DOHH2 (cell line): ENCODE data around the gene MIEF1.

Experiments
- H3F3A ChIP-seq: fragments of 200-600 bp; sonication (generic), shearing (Covaris generic); 2 replicates; pipeline ENCODE4 v1.6.0; 2016; ENCODE audit warnings: antibody characterized with exemption, mild to moderate bottlenecking; ENCODE audit not compliant: control insufficient read depth, insufficient read depth
- H3K27ac ChIP-seq: fragments of 200-600 bp; sonication (generic); 2 replicates; pipeline ENCODE4 v1.5.1; 2014; ENCODE audit warnings: low read depth, mild to moderate bottlenecking, low read length, moderate library complexity
- H3K27me3 ChIP-seq: fragments of 200-600 bp; sonication (generic); 2 replicates; pipeline ENCODE4 v1.6.1; 2014; ENCODE audit warnings: mild to moderate bottlenecking, low read length, mixed read lengths; ENCODE audit not compliant: control insufficient read depth
- H3K36me3 ChIP-seq: fragments of 200-600 bp; sonication (generic); 2 replicates; pipeline ENCODE4 v1.6.1; 2014; ENCODE audit warnings: mild to moderate bottlenecking, low read length, moderate library complexity, mixed read lengths; ENCODE audit not compliant: control insufficient read depth
- H3K4me1 ChIP-seq: fragments of 200-600 bp; sonication (generic); 2 replicates; pipeline ENCODE4 v1.6.1; 2014; ENCODE audit warnings: mild to moderate bottlenecking, low read length, mixed read lengths; ENCODE audit not compliant: control insufficient read depth
- H3K4me2 ChIP-seq: fragments of 200-600 bp; sonication (generic); 2 replicates; pipeline ENCODE4 v1.6.0; 2014; ENCODE audit warnings: mild to moderate bottlenecking, low read length, moderate library complexity
- H3K4me3 ChIP-seq: fragments of 200-600 bp; sonication (generic); 2 replicates; pipeline ENCODE4 v1.5.1; 2014; ENCODE audit warnings: mild to moderate bottlenecking, low read length, mixed read lengths
- H3K79me2 ChIP-seq: fragments of 200-600 bp; sonication (generic); 2 replicates; pipeline ENCODE4 v1.6.1; 2014; ENCODE audit warnings: mild to moderate bottlenecking, low read length, mixed read lengths; ENCODE audit not compliant: control insufficient read depth
- H3K9me2 ChIP-seq: fragments of 200-600 bp; sonication (generic); replicated peaks from 2 replicates; pipeline ENCODE4 v1.6.1; 2014; ENCODE audit warnings: mild to moderate bottlenecking, low read length, mixed read lengths; ENCODE audit not compliant: control insufficient read depth
- H3K9me3 ChIP-seq: fragments of 200-600 bp; sonication (generic); 2 replicates; pipeline ENCODE4 v1.6.1; 2014; ENCODE audit warnings: antibody characterized with exemption, low read length, mixed read lengths; ENCODE audit not compliant: control insufficient read depth, insufficient read depth
- H4K20me1 ChIP-seq: fragments of 200-600 bp; sonication (generic); 2 replicates; pipeline ENCODE4 v1.6.0; 2014; ENCODE audit warnings: low read depth, mild to moderate bottlenecking, antibody characterized with exemption, low read length, moderate library complexity; ENCODE audit not compliant: control insufficient read depth, insufficient read depth
- CTCF ChIP-seq: fragments of 200-600 bp; sonication (generic); IDR thresholded peaks from one replicate; pipeline ENCODE4 v1.5.1; 2014; ENCODE audit warnings: antibody characterized with exemption, mild to moderate bottlenecking, low read depth, low read length; ENCODE audit not compliant: poor library complexity, severe bottlenecking
- EZH2phosphoT487 ChIP-seq: fragments of 200-600 bp; sonication (generic); IDR thresholded peaks from 2 replicates; pipeline ENCODE4 v1.6.1; 2017; ENCODE audit warnings: borderline replicate concordance, mild to moderate bottlenecking, antibody characterized with exemption, low read length, moderate library complexity, mixed read lengths

Gene MIEF1

GRCh38 chr22:39486951-39487825 is 14.9 kb upstream of the MIEF1 start:
- TF ChIP-seq CTCF: no peak
- H3K36me3 ChIP-seq: peaks cover 34% of the 10 kb centered on the region
- peaks cover 19% of the 10 kb centered on the region for H3K79me2 ChIP-seq
- H3K4me3 ChIP-seq: no peak overlapping the region
- H3K27ac ChIP-seq: no peak overlapping the region
- 0 out of 2 replicates have a peak, but pooled peaks cover 4% of the 10 kb centered on the region for H3F3A ChIP-seq
- H3K9me2 ChIP-seq: no peaks in the 10 kb centered on the region
- no peaks in the 10 kb centered on the region for H3K27me3 ChIP-seq
- H4K20me1 ChIP-seq: no peaks in the 10 kb centered on the region; the same call in 1 of the 2 replicates
- no peak overlapping the region for H3K4me2 ChIP-seq
- H3K4me1 ChIP-seq: peaks cover 22% of the 10 kb centered on the region
- no peaks in the 10 kb centered on the region for H3K9me3 ChIP-seq

- Histone ChIP-seq H3K4me2 (no peak overlapping the region), H3K27ac (no peak overlapping the region), H3K9me2 (no peaks in the 10 kb centered on the region), H3K36me3 (peaks cover 30% of the 10 kb centered on the region), H3K79me2 (peaks cover 15% of the 10 kb centered on the region), H4K20me1 (no peaks in the 10 kb centered on the region; the same call in 1 of the 2 replicates), H3K4me1 (peaks cover 22% of the 10 kb centered on the region), H3K4me3 (no peak overlapping the region), H3K27me3 (no peaks in the 10 kb centered on the region), H3K9me3 (no peaks in the 10 kb centered on the region), H3F3A (0 out of 2 replicates have a peak, but pooled peaks cover 4% of the 10 kb centered on the region)
- TF ChIP-seq EZH2phosphoT487 (no peak), CTCF (no peak)
These were observed 14.1 kb upstream of the MIEF1 start for GRCh38 chr22:39487826-39488520.

GRCh38 chr22:39488563-39489083 is 13.5 kb upstream of the MIEF1 start:
- Histone ChIP-seq H3K79me2 (peaks cover 14% of the 10 kb centered on the region), H3K27me3 (no peaks in the 10 kb centered on the region), H3K9me2 (no peaks in the 10 kb centered on the region), H4K20me1 (no peaks in the 10 kb centered on the region; the same call in 1 of the 2 replicates), H3K36me3 (peaks cover 29% of the 10 kb centered on the region), H3K4me1 (peaks cover 22% of the 10 kb centered on the region), H3K9me3 (no peaks in the 10 kb centered on the region), H3F3A (0 out of 2 replicates have a peak, but pooled peaks cover 4% of the 10 kb centered on the region), H3K27ac (no peak overlapping the region), H3K4me2 (no peak overlapping the region), H3K4me3 (no peak overlapping the region)
- TF ChIP-seq EZH2phosphoT487 (no peak), CTCF (no peak)
